NCI-H146 treated with DMSO at 0.1 percent for 48 hours (cell line): ENCODE results near the gene ARNT2.
"Not testable (repeated sequence)": the region's sequence is repeated elsewhere in the genome, so short reads cannot be mapped to it uniquely, and the experiment has no call there.

Experiments
- DNase-seq: peaks from one replicate; lab custom pipeline; 2025; ENCODE audit not compliant: unreplicated experiment; lab: John Stamatoyannopoulos, UW

The ARNT2 gene

GRCh38 chr15:80639168-80639555, 235.0 kb downstream of the ARNT2 start:
- no peak for DNase-seq

GRCh38 chr15:80640531-80641121, 236.4 kb downstream of the ARNT2 start:
- no peak for DNase-seq

- no peak for DNase-seq
Measured at GRCh38 chr15:80641384-80641783, 237.2 kb downstream of the ARNT2 start.

GRCh38 chr15:80643431-80643951, 239.3 kb downstream of the ARNT2 start:
- no peak for DNase-seq

- no peak for DNase-seq
Measured at GRCh38 chr15:80645494-80646065, 241.4 kb downstream of the ARNT2 start.

- not testable (repeated sequence) for DNase-seq
Measured at GRCh38 chr15:80647424-80647823, 243.2 kb downstream of the ARNT2 start.
